Measurements from ENCODE around the gene C17orf113. TPM values are rescaled to one million over a fixed set of nuclear protein-coding genes. Genes with fewer than 3 reads are reported as not detected.

C17orf113 gene
- total RNA-seq, 1 experiment from 2014 or later = 0.29 TPM

Other genes starting within 250 kb of the C17orf113 start
- gene P3H4, start 238.7 kb downstream of the C17orf113 start, total RNA-seq (2014; rRNA removed) = 46.0 and 49.1 TPM in 2 replicates
- gene FKBP10, start 237.6 kb downstream of the C17orf113 start, total RNA-seq (2014; rRNA removed) = 271 and 283 TPM in 2 replicates
- 74.1 and 101 TPM in 2 replicates for gene NT5C3B, start 214.4 kb downstream of the C17orf113 start, total RNA-seq (2014; rRNA removed)
- gene KLHL10, start 212.8 kb downstream of the C17orf113 start, total RNA-seq (2014; rRNA removed) = not detected in 2 replicates
- gene KLHL11, start 185.2 kb downstream of the C17orf113 start, total RNA-seq (2014; rRNA removed) = 21.8 and 22.5 TPM in 2 replicates
- gene ACLY, start 131.7 kb downstream of the C17orf113 start, total RNA-seq (2014; rRNA removed) = 181 and 184 TPM in 2 replicates
- gene ODAD4, start 120.0 kb downstream of the C17orf113 start, total RNA-seq (2014; rRNA removed) = 0.19 and 0.86 TPM in 2 replicates
- 61.6 and 75.1 TPM in 2 replicates for gene CNP, start 83.8 kb downstream of the C17orf113 start, total RNA-seq (2014; rRNA removed)
- gene DNAJC7, start 33.2 kb downstream of the C17orf113 start, total RNA-seq (2014; rRNA removed) = 67.5 and 83.1 TPM in 2 replicates
- gene NKIRAS2, start 30.5 kb downstream of the C17orf113 start, total RNA-seq (2014; rRNA removed) = 41.2 and 48.5 TPM in 2 replicates
- gene ZNF385C, start 47.9 kb upstream of the C17orf113 start, total RNA-seq (2014; rRNA removed) = not detected in 2 replicates
- 5.3 and 8.0 TPM in 2 replicates for gene DHX58, start 62.1 kb upstream of the C17orf113 start, total RNA-seq (2014; rRNA removed)
- gene KAT2A, start 70.8 kb upstream of the C17orf113 start, total RNA-seq (2014; rRNA removed) = 14.5 and 22.2 TPM in 2 replicates
- not detected in 2 replicates for gene HSPB9, start 72.2 kb upstream of the C17orf113 start, total RNA-seq (2014; rRNA removed)
- gene RAB5C, start 104.4 kb upstream of the C17orf113 start, total RNA-seq (2014; rRNA removed) = 111 and 139 TPM in 2 replicates
- under 0.01 TPM in 1 of 2 replicates, not detected in the other for gene KCNH4, start 130.5 kb upstream of the C17orf113 start, total RNA-seq (2014; rRNA removed)
- not detected in 2 replicates for gene HCRT, start 134.9 kb upstream of the C17orf113 start, total RNA-seq (2014; rRNA removed)
- 14.6 and 16.8 TPM in 2 replicates for gene GHDC, start 143.9 kb upstream of the C17orf113 start, total RNA-seq (2014; rRNA removed)
- gene STAT5B, start 225.8 kb upstream of the C17orf113 start, total RNA-seq (2014; rRNA removed) = 12.6 and 14.2 TPM in 2 replicates
- gene STAT5A, start 237.9 kb upstream of the C17orf113 start, total RNA-seq (2014; rRNA removed) = 4.5 and 5.2 TPM in 2 replicates

Data from LHCN-M2 (cell line).